HG02642 (cell line): ENCODE data around the gene MT3.

ENCODE experiments used
- ATAC-seq: cut with Tn5 transposase; IDR thresholded peaks from one replicate; pipeline ENCODE4 v1.9.1; 2021; ENCODE audit warnings: mild to moderate bottlenecking; ENCODE audit not compliant: unreplicated experiment, poor library complexity

MT3 gene

GRCh38 chr16:56589141-56590039 lies at the start of gene MT3:
TSS of gene MT3 (plus strand) at chr16:56589528. CDS start at chr16:56589591, 63 bp downstream.
- ATAC-seq: no peak

- ATAC-seq: no peak
Observed at GRCh38 chr16:56539656-56540055, 49.7 kb upstream of the MT3 start.

GRCh38 chr16:56542039-56542438 lies 47.3 kb upstream of the MT3 start:
- no peak for ATAC-seq

- no peak for ATAC-seq
Observed at GRCh38 chr16:56547120-56547948, 42.0 kb upstream of the MT3 start.

- no peak for ATAC-seq
Observed at GRCh38 chr16:56547949-56548567, 41.3 kb upstream of the MT3 start.

- no peak for ATAC-seq
Observed at GRCh38 chr16:56549161-56549560, 40.2 kb upstream of the MT3 start.

GRCh38 chr16:56549744-56550385 lies 39.5 kb upstream of the MT3 start:
- ATAC-seq: no peak

- no peak for ATAC-seq
Observed at GRCh38 chr16:56551796-56552738, 37.3 kb upstream of the MT3 start.

GRCh38 chr16:56554441-56554840 lies 34.9 kb upstream of the MT3 start:
- no peak for ATAC-seq

- ATAC-seq: no peak
Observed at GRCh38 chr16:56558024-56558747, 31.1 kb upstream of the MT3 start.

GRCh38 chr16:56559109-56559508 lies 30.2 kb upstream of the MT3 start:
- ATAC-seq: no peak

- ATAC-seq: no peak
Observed at GRCh38 chr16:56560447-56560846, 28.9 kb upstream of the MT3 start.

- ATAC-seq: no peak
Observed at GRCh38 chr16:56561126-56561525, 28.2 kb upstream of the MT3 start.

- no peak for ATAC-seq
Observed at GRCh38 chr16:56564793-56565477, 24.4 kb upstream of the MT3 start, which contains the start of gene MT4. TSS of gene MT4 (plus strand) at chr16:56565073. CDS start at chr16:56565129, 56 bp downstream.

- no peak for ATAC-seq
Observed at GRCh38 chr16:56569971-56570370, 19.4 kb upstream of the MT3 start.

- no peak for ATAC-seq
Observed at GRCh38 chr16:56571525-56571924, 17.8 kb upstream of the MT3 start.

- ATAC-seq: no peak
Observed at GRCh38 chr16:56574625-56575024, 14.7 kb upstream of the MT3 start.
